ENCODE data around the gene GLRA2.
"Not testable (repeated sequence)": the region's sequence is repeated elsewhere in the genome, so short reads cannot be mapped to it uniquely, and the experiment has no call there.

Gene GLRA2

DNA sequence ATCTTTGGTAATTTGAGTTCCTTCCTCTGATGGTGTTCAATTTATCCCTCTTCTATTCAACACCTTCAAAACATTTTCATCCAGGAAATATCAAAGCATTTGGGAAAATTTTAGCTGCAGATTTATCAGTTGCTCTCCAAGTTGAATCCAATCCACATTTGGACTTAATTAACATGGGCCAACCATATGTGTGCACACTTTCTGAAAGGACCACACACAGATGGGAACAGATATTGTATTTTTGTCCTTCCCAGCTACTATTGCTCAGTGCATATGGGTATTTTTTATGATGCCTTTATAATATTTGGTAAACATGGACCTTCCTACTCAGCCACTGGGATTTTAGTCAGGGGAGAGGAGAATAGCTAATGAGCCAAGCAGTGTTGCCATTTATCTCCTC, 65.2 kb downstream of the GLRA2 start:
- DNase-seq: no peak

DNA sequence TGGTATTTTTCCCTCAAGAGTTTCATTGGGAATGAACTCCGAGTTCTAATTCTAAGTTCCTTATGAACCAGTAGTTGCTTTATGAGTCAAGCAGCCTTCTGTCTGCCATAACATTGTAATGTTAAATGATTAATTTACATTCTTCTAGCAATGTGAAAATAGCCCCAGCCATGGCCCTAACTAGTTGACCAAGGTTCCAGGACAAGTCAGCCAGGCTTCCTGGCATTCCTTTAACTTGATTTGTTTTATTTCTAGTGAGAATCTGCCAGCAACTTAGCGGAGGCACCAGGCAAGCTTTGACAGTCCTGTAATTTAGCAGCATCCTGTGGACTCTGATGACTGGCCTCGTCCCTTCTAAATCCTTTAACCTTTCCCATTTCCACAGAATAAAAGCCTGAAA, 69.0 kb downstream of the GLRA2 start:
- DNase-seq: no peak

DNA sequence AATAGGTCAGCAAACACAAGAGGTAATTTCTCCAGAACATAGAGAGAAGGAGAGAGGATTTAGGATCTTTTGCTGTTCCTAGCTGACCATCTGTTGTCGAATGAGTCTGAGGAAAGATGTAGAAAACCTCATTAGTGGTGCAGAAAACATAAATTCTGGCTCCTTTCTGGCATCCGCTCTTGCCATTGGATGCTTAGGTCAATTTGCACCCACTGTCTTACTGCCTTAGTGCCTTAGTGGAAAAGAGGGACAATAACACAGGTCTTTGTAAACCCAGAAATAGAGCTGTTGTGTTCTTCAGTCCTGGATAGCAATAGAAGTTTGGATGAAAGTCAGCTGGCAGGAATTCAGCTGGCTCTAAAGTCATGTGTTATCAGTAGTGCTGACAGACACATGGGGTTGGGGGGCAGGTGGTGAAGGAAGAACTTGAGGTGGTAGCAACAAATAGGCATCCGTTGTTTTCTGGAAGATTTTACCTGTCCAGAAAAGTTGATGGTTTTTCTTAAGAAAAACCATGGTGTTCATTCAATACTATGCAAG, 78.2 kb downstream of the GLRA2 start:
- no peak for DNase-seq

DNA sequence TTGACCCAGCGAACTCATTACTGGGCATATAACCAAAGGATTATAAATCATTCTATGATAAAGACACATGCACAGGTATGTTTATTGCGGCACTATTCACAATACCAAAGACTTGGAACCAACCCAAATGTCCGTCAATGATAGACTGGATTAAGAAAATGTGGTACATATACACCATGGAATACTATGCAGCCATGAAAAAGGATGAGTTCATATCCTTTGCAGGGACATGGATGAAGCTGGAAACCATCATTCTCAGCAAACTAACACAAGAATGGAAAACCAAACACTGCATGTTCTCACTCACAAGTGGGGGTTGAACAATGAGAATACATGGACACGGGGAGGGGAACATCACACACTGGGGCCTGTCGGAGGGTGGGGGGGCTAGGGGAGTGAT, 83.1 kb downstream of the GLRA2 start:
- DNase-seq: not testable (repeated sequence)

DNA sequence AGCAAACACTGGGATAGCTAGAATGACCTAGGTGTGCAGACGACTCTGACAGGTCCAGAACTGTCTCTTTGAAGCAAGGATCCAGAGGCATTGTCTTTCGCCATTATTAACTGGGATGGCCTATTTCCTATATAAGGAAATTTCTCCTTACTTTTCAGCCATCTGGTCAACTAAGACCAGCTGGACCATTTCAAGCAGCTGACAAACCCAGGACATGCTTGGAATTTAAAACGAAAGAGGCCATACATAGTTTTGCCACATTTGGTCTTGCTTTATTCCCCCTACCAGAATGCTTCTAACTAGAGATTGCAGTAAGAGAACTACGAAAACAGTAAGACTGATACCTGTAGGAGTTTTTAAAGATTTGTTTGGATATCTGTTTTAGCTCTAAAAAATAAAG, 87.0 kb downstream of the GLRA2 start:
- no peak for DNase-seq

DNA sequence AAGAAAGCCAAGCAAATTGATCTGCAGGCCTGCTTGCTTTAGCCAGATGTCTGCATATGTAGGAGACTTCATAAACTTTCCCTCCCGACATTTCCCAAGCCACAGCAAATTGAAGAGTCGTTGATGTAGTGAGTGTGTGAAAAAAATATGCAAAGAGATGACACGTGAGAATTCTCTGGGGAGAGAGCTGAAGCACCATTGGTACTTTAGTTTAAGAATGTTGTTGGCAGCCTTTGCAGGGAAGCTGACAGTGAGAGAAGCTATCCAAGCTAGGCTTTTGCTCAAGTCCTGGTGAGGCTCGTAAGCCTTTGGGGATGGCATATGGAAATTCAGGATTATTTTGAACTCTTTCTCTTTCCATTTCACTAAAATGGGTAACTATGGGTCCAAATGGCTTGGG, 87.5 kb downstream of the GLRA2 start:
- DNase-seq: no peak

DNA sequence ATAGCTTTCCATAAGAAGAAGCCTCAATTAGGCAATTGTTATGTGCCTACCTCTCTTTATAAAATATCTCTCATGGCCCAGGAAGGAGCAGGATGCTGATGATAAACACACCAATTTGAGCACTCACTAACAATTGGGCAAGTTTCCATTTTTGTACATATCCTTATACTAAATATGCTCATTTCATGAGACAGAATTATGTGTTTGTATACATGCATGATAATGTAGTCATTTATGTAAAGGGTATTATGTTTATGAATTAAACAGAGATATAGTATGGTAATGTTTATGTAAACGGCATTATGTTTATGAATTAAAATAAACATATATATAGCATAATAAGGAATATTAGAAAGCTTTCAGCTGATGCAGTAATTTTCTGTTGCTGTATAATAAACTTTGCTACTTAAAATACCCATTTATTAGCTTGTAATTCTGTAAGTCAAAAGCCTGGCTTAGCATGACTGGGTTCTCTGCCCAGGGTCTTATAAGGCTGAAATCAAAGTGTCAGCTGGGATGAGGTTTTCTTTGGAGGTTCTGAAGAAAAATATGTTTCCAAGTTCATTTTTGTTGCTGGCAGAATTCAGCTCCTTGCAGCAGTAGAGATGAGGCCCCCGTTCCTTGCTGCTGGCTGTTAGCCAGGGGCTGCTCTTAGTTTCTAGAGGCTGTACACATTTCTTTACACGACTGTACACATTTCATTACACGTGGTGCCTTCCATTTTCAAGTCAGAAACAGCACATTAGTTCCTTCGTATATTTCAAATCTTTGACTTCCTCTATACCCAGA, 89.0 kb downstream of the GLRA2 start:
- no peak for DNase-seq

DNA sequence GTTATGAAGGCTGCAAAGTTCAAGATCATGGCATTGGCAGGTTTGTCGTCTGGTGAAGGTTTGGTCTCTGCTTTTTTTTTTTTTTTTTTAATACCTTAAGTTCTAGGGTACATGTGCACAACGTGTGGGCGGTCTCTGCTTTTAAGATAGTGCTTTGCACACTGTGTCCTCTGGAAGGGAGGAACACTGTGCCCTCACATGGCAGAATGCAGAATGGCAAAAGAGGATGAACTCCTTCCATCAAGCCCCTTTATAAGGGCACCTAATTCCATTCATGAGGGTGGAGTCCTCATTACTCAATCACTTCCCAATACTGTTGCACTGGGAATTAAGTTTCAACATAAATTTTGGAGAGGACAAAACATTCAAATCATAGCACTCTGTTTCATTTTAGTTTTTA, 101.4 kb downstream of the GLRA2 start:
- DNase-seq: peak; percentile 9

DNA sequence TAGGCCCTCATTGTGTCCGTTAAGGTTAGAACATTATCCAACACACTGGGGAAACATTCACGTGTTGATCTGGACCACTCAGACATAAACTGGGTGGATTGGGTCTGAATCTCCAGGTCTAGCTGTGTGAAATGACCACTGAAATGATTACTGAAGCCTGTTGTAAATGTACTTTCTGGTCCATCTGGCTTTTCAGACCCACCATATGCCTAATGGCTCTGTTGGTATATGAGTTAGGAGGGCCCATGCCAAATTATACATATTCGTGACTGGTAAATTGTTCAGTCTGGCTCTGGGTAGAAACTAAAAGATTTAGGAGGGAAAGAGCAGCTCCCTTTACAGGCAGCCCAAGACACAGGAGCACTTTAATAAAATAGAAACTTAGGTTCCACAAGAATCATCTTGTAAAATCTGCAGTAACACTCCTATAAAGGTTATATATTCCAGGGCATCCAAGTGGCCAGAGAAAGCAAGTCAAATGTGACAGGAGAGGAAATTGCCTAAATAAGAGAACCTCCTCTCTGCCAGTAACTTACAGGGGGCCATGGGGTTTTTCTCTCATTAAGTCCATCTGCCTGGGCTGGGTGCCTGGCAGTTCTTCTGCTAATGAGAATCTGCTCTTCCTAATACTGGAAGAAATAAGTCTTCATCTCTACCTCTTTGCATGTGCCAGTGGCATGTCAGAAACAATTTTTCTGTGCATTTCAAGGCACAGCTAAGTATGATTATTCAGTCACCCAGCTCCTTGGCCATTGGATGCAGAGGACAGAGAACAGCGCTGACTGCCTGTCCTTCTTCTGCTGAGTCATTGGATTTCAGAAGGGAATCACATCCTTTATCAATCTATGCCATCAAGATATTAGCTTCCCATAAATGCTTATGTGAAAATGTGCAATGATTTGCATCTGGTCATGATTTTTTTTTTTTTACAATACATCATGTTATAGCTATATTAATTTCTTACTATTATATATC, 112.6 kb downstream of the GLRA2 start:
- DNase-seq: no peak

DNA sequence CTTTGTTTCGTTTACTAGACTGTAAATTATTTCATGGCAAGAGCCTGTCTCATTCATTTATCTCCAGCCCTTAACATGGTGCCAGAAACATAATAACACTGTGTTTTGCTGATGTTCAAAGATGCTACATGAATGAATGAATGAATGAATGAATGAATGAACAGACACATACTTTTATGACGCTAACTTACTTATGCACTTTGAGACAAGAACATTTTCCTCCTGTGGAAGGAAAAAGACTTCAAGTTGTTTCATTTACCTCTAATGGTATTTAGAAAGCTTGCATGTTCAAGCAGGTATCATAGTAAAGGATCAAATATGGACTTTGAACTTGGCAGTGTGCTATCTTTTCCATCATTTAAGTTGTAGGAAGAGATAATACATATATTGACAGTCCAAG, 131.6 kb downstream of the GLRA2 start:
- DNase-seq: no peak

DNA sequence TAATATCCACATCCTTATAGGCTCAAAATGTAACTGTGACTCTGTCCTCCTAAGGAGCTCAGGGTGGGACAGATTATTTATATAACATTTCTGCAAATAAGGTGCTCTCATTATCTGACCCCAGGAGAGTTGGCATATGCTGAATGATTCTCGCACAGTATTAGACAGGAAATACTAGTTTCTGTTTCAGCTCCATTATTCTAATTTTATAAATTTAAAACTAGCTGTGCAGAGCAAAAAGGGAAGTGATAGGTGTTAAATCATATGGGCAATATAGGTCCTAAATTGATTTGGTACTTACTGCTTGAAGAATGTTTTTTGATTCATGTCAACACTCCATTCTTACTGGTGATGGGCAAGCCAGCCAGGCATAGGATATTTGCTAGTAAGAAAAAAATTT, 141.5 kb downstream of the GLRA2 start:
- DNase-seq: no peak

DNA sequence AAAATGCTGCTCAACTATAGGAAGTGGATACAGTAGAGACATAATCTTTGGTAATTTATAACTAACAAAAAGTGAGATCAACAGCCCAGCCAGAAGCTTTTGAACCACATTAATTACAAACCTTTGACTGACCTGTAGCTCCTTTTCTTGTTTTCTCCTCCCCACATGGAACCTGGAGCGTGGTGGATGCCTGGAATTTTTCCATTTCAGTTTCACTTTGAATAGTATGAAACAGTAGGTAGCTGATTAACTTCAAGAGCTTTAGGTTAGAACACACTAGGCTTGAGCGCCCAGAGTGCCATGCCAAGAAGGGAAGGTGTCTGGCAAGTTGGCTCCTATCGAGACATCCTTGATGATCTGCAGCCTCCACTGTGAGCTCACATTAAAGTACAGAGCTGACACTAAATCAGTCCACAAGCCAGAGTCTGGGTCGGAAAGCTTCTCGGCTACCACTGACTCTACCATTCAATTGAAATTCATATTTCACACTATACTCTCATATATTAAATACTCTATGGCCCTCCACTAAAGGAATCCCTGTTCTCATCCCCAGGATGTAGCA, 143.4 kb downstream of the GLRA2 start:
- no peak for DNase-seq

DNA sequence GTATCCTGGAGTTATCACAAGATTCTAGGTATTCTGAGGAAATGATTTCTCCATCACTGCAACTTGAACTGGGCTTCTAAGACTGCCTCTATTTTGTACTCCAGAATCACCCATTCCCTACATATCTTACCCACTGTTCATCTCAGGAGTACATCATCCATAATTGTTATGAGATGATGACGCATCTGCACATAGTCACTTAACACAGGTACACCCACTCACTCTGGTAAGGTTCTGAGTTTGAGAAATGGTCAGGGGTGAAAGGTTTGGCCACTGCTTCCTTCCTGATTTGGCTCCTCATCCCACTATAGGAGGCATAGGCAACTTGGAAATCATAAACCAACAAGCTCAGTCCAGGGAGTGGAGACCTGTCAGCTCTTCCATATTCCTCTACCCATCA, 143.9 kb downstream of the GLRA2 start:
- peak; percentile 5 for DNase-seq

DNA sequence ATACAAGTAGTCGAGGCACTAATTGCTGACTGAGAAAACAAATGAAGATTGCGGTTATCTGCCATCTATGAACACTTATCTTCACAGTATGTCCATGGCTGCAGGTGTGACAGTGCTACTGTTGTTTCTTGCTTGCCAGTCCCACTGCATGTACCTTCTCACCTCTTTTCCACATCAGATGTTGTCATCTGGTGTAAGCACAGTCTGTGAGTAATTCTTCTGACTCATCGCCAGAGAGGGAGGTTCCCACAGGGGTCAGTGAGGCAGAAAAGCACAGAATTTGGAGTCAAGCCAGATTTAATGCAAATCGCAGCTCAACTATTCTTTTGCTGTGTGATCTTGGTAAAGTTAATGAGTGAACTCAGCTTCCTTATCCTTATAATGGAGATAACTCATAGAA, 144.4 kb downstream of the GLRA2 start:
- DNase-seq: peak; percentile 83

DNA sequence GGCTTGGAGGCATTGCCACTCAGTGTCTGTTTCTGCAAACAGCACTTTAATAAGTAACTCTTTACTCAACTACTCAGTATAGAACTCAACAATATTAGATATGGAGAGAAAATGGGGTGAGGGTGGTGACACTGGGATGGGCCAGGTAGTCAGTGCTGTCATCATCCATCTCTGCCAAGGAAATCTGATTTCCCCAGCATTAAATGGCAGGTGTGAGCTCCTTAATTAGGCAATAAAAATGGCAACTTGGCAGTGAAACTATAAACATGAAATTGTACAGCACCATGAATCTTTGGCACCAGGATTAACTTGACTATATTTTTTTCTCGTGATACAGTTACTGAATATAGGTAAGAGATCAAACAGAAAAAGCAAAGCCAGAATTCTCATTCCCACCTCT, 146.2 kb downstream of the GLRA2 start:
- peak; percentile 17 for DNase-seq

DNA sequence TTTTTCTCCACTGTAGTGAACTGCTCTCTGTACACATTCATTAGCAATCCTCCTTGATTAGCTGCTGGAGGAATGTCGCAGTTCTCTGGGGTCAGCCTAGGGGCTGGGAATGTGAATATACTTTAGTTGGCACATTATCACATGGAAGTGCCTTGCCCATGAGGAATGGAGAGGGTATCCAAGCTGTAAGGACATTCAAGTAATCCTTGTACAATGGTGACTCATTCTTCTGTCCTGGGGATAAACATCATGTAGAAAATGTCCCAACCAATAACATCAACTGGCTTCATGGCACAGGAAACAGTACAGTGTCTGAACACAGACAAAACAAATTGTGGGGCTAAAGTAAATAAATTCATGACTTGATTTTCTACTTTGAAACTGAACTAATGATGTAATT, 147.1 kb downstream of the GLRA2 start:
- no peak for DNase-seq

DNA sequence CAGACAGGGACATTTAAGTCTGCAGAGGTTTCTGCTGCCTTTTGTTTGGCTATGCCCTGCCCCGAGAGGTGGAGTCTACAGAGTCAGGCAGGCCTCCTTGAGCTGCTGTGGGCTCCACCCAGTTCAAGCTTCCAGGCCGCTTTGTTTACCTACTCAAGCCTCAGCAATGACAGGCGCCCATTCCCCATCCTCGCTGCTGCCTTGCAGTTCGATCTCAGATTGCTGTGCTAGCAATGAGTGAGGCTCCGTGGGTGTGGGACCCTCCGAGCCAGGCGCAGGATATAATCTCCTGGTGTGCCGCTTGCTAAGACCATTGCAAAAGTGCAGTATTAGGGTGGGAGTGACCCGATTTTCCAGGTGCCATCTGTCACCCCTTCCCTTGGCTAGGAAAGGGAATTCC, 159.0 kb downstream of the GLRA2 start:
- not testable (repeated sequence) for DNase-seq

DNA sequence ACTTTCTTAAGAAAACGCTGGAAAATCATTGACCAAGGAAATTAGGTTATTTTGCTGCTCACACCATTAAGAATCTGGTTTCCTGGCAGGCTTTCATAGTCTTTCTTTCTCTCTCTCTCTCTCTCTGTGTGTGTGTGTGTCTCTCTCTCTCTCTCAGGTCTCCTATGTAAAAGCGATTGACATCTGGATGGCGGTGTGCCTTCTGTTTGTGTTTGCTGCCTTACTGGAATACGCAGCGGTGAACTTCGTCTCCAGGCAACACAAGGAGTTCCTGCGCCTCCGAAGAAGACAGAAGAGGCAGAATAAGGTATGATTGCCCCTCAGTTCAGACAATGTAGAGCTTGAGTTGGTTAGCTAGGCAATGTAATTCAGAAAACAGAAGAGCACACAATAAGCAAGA, 161.2 kb downstream of the GLRA2 start:
- no peak for DNase-seq

DNA sequence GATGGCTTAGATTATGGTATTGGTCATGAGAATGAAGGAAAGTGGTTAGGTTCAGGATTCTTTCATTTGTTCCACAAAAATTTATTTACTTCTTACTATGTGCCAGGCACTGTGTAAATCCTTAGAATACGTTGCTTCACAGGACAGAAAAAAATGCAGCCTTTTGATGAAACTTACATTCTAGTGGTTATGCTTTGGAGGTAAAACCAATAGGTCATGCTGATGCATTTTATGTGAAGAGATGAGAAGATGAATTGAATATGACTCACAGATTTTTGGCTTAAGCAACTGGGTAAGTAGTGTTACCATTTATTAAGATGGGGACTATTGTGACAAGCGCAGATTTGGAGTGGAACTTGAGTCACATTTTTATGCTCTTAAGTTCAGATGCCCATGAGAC, 165.3 kb downstream of the GLRA2 start:
- DNase-seq: no peak

DNA sequence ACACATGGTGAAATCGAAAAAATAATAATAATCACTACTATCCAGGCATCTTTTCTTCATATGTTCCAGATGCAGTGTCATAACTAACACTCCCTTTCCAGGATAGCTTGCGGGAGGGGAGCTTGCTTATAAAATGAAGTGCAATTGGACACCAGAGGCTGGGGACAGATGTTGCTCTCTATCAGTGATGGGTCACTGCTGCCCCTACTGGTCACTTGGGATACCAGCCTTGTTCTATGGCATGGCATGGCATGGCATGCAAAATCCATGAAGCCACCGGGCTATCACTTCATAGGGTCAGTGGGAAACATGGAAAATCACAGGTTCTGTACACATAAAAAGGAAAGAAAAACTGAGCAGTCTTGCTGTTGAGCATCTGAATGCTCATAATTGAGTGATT, 168.1 kb downstream of the GLRA2 start:
- DNase-seq: peak; percentile 52

DNA sequence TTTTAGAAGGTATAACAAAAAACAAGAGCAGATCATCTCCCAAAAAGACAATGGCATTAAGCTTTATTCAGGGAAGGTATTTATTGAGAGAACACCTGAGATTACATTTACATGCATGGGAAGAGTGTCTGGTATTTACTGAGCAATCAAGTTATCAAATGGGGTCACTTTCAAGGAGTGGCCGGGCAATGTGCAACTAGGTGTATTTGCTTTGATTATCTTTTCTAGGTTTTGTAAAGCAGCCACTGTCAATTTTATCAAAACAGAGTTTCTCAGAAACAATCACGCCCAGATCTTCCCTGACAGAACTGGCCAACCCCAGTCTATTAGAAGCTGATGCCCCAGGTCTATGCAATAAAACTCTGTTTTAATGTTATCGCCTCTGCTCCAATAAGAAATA, 169.5 kb downstream of the GLRA2 start:
- no peak for DNase-seq

DNA sequence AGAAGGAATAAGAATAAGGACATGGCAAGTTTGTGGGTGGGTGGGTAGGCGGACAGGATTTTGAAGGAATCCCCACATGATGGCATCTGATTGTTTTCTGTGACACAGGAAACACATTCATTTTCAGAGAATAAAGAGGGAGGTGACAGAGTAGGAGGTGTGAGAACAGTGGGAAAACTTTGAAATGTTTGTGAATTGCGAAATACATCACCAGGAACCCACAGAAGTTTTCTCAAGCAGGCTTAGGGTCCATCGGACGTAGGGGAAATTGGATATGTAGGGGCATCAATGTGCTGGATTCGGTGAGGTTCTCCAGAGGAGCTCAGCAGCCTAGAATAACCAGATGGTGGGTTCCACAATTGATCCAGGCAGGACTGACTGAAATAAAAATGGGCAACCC, 171.6 kb downstream of the GLRA2 start:
- no peak for DNase-seq

DNA sequence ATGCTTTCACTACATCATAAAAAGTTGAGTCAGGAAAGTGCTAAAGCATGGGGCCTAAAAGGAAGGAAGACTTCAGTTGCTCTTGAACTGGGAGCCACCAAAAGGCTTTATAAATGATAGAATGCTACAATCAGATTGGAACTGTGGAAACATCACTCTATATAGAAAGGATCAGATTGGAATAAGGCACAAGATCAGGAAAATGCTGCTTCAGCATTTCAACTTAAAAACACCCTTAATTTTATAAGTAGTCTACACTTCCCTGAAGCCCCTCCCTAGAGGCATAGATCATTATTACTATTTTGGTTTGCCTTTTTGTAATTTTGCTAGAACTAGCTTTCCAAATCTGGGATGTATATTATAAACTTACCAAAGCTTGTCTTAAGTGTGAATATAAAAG, 172.8 kb downstream of the GLRA2 start:
- DNase-seq: no peak

DNA sequence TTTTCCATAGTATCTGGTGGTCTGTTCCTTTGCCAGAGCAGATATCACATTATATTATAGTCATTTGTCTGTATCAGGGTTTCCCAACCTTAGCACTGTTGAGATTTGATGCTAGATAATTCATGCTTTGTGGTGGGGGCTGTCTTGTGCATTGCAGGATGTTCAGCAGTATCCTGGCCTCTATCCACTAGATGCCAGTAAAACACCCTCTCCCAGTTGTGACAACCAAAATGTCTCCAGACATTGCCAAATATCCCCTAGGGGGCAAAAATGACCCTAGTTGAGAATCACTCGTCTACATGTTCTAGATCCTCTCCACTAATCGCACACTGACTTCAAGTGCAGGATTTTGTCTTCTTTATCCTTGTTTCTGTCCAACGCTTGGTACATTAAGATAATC, 182.8 kb downstream of the GLRA2 start:
- DNase-seq: peak; percentile 8

Measured in NCI-H69 (cell line).